Stimulated activated naive CD4-positive, alpha-beta T cell (primary cell): ENCODE data around the gene SSX3.
"Not testable (repeated sequence)": the region's sequence is repeated elsewhere in the genome, so short reads cannot be mapped to it uniquely, and the experiment has no call there.

Experiments
- DNase-seq, 6 experiments: peaks; one replicate each; lab custom pipeline; 2025; lab: John Stamatoyannopoulos, UW

Gene SSX3

GRCh38 chrX:48356315-48357094 is at the start of gene SSX3:
Gene SSX3 (minus strand): TSS chrX:48356703. CDS start chrX:48355249, 1,454 bp downstream.
- DNase-seq, result not testable (repeated sequence)

DNA sequence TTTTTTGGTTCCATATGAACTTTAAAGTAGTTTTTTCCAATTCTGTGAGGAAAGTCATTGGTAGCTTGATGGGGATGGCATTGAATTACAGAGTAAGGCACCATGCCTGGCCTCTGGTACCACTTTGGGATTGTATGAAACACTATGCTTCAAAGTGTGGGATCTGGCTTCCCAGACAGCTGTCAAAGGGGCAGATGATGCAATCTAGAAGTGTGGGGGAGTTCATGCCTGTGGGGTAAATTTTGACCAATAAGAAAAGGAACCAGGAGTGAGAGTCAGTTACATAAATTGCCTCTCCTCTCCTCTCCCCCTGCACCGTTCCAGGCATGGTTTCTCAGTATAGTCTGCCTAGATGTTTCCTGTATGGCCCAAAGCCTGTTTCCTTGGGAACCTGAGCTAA is 41.3 kb upstream of the SSX3 start:
- DNase-seq, result not testable (repeated sequence)

- not testable (repeated sequence) for DNase-seq
Observed at GRCh38 chrX:48396931-48397330, 40.4 kb upstream of the SSX3 start.

DNA sequence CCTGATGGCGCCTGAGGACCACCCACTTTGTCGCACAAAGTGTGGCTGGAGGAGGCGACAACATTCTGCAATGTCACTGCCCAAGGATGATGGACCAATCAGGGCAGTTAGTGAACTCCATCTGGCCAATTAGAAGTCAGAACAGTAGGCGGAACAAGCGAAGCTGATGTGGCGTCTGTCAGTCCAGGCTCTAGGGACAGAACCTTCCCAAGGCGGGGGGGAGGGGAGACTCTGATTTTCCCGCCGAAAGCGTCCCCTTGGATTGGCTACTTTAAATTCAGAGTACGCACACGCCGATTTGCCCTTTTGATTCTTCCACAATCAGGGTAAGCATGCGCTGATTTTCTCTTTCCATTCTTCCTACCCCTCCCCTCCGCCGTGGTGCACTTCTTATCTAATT is 26.7 kb upstream of the SSX3 start, which contains the start of gene SSX4:
Gene SSX4, plus strand, starts transcription at position 301 of the 400 bp plus-strand sequence. CDS start 515 bp downstream, outside the sequence.
- not testable (repeated sequence) for DNase-seq

DNA sequence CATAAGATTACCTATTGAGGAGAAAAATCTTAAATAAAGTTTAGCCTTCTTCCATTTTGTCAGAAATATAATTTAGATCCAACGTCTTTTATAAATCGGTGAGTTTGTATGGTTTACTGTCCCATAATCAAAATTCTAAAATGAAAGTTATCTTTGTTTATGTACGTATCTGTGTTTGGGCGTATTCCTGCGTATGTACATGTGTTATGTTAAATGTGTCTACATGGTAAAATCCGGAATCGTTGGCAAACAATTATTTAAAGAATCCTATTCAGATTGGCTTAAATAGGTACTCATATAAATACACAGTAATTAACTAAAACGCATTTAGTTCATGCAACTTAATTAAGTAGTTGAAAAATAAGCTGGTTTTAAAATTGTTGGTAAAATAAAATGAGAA is 13.9 kb upstream of the SSX3 start:
- not testable (repeated sequence) for DNase-seq

GRCh38 chrX:48367717-48368408 is 11.4 kb upstream of the SSX3 start:
- not testable (repeated sequence) for DNase-seq

- DNase-seq, result not testable (repeated sequence)
Observed at GRCh38 chrX:48359281-48359680, 2.8 kb upstream of the SSX3 start.

DNA sequence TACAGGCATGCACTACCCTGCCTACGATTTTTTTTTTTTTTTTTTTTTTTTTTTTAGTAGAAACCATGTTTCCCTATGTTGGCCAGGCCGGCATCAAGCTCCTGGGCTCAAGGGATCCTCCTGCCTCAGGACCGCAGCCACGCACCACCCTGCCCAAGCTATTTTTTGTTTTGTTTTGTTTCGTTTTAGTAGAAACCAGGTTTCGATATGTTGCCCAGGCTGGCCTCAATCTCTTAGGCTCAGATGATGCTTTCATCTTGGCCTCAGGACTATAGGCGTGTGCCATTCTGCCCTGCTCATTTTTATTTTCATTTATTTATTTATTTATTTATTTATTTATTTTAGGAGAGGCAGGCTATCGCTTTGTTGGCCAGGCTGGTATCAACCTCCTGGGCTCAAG is 1.2 kb upstream of the SSX3 start:
- no peak for DNase-seq

DNA sequence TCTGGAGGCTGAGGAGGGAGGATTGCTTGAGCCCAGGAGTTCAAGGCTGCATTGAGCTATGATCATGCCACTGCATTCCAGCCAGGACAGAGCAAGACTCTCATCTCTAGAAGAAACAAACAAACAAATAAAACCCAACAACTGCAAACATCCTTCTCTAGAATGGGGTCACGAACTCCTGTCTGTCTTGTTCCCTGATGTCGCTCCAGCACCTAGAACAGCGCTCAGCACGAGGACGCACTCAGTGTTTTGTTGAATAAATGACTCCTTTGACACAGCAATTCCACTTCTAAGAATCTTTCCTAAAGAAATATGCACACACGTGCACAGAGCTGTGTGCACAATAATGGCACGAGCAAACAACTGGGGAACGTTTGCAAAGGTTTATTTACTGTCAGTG is 10.4 kb downstream of the SSX3 start:
- DNase-seq, result not testable (repeated sequence)

GRCh38 chrX:48313996-48314395 is 42.5 kb downstream of the SSX3 start:
- not testable (repeated sequence) for DNase-seq

DNA sequence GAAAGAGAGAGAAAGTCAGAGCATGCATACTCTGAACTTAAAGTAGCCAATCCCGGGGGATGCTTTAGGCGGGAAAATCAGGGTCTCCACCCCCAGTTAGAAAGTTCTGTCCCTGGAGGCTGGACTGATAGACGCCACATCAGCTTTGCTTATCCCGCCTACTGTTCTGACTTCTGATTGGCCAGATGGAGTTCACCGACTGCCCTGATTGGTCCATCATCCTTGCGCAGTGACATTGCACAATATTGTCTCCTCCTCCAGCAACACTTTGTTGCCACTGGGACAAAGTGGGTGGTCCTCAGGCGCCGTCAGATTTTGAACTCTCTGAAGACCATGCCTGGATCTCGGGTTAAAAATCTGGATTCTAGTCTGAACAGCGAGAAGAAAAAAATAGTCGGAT is 50.3 kb downstream of the SSX3 start:
- no peak for DNase-seq
